SH-SY5Y (cell line): ENCODE data around the gene MLLT1.

Source experiments
- GATA2 ChIP-seq: IDR thresholded peaks from 2 replicates; pipeline ENCODE4 v1.6.1; 2011; ENCODE audit warnings: mild to moderate bottlenecking, low read depth, low read length
- GATA3 ChIP-seq: IDR thresholded peaks from 2 replicates; pipeline ENCODE4 v1.6.1; 2011; ENCODE audit warnings: low read depth, mild to moderate bottlenecking, low read length, moderate library complexity

DNA sequence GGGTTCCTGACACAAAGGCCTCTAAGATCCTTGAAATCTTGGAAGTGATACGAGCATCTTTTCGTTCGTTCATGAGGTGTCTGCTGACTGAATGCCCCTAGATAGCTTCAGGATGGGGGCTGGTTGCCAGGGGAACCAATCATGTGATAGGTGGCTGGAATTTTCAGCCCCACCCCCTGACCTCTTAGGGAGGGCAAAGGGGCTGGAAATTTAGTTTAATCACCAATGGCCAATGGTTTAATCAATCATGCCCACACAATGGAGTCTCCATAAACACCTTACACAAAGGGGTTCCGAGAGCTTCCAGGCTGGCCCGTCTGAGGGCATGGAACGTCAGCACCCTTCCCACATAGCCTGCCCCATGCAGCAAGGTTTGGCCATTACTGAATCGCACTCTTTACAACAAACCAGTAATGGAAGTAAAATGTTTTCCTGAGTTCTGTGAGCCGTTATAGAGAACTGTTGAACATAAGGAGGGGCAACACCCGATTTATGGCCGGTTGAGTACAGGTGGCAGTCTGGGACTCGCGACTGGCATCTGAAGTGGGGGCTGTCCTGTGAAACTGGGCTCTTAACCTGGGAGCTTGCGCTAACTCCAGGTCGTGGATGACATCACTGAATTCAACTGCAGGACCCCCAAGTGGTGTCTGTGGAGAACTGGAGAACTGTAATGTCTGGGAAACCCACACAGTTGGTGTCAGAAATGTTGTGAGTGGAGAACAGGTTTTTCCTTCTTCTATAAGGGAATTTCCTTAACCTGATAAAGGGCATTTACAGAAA, 25.6 kb downstream of the MLLT1 start:
- TF ChIP-seq GATA2 (no peak), GATA3 (no peak)
